GM18861 (cell line): ENCODE results near the gene NOXO1.
"Not testable (repeated sequence)": the region's sequence is repeated elsewhere in the genome, so short reads cannot be mapped to it uniquely, and the experiment has no call there.

Experiments
- ATAC-seq: cut with Tn5 transposase; IDR thresholded peaks from one replicate; pipeline ENCODE4 v1.9.1; 2021; ENCODE audit not compliant: unreplicated experiment

The NOXO1 gene

DNA sequence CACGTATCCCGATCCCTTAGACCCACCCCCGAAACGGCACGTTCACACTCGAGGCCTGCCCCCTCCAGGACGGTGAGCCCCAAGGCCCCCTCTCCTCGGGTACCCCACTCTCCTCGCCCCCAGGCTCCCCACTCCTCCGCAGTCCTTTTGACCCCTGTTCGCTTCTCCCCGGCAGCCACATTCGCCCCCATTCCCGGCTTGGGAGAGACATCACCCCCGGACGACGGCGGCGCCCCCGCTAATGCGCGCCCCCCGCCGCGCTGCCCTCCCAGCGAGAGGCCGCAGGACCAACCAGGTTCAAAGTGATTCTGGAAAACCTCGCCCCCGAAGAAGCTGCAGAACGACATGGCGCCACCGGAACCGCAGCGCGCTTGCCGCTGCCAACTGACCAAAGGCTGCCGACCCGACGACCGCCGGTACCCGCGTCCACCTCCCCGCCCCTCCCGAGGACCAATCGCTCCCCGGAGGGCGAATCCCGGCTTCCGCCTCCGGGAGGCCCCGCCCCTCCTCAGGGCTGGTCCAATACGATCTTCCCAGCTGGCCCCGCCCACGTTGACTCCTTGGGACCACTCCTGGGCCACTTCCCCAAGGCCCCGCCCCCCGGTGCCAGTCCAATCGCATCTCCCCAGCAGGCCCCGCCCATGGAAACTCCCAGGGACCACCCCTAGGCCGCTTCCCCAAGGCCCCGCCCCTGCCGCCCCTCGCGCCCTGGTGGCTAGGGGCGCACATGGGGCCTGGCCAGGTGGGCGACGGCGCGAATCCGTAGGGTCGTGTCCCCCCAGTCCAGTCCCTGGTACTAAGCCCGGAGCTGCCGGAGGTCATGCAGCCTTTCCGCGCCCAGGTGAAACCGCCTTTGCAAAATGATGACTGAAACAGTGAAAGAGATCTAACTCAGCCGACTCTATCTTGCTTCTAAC is 38.2 kb downstream of the NOXO1 start, which contains the start of gene MSRB1:
TSS of gene MSRB1 (minus strand) at position 390 of the 917 bp plus-strand sequence. CDS start at position 347, 43 bp downstream.
- ATAC-seq = peak; percentile 82

- no peak for ATAC-seq
Observed at GRCh38 chr16:1942047-1942809, 39.0 kb downstream of the NOXO1 start.

- no peak for ATAC-seq
Observed at GRCh38 chr16:1941162-1942046, 39.9 kb downstream of the NOXO1 start.

GRCh38 chr16:1940273-1941161 is 40.8 kb downstream of the NOXO1 start:
- ATAC-seq = no peak

- ATAC-seq = not testable (repeated sequence)
Observed at GRCh38 chr16:1939833-1940232, 41.4 kb downstream of the NOXO1 start.

GRCh38 chr16:1938910-1939309 is 42.4 kb downstream of the NOXO1 start:
- ATAC-seq = no peak

DNA sequence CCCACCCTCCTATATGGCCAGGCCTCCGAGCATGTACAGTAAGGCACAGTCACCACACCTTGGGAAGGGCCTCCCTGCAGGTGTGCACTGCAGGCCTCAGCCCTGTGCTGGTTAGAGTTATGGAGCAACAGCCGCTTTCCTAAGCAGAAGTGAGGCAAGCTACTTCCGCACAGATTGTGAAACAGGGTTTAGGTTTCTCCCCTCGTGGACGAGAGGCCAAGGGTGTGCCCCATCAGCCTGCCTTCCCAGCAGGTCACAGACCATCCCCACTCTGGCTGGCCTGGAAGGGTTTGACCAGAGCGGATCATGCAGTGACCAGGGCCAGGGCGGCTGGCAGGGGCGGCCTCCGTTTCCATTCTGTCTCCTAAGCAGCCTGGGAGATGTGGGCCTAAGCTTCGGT is 43.0 kb downstream of the NOXO1 start:
- ATAC-seq = no peak

DNA sequence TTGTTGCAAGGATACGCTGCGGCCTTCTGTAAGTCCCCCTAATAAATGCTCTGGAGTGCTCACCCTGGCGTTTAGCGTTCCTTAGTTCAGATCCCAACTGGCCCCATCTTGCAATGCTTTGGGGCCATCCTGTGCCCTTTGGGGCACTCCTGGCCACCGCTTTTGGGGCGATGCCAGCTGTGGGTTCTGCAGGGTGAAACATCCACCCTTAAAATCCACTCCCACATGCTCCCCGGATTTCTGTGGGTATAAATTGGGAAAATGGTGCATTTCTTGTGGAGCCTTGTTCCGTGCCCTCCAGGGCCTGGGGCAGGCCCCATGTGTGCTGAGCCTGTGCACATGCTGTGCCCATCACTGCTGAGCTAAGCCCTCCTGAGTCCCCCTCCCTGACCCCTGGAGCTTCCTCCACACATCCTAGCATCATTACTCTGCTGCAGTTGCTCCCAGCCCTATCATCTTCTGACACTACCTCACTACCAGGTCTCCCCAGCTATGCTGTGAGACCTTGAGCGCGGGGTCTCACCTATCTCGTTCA is 44.3 kb downstream of the NOXO1 start:
- no peak for ATAC-seq

GRCh38 chr16:1933097-1933661 is 48.1 kb downstream of the NOXO1 start:
- ATAC-seq = no peak

DNA sequence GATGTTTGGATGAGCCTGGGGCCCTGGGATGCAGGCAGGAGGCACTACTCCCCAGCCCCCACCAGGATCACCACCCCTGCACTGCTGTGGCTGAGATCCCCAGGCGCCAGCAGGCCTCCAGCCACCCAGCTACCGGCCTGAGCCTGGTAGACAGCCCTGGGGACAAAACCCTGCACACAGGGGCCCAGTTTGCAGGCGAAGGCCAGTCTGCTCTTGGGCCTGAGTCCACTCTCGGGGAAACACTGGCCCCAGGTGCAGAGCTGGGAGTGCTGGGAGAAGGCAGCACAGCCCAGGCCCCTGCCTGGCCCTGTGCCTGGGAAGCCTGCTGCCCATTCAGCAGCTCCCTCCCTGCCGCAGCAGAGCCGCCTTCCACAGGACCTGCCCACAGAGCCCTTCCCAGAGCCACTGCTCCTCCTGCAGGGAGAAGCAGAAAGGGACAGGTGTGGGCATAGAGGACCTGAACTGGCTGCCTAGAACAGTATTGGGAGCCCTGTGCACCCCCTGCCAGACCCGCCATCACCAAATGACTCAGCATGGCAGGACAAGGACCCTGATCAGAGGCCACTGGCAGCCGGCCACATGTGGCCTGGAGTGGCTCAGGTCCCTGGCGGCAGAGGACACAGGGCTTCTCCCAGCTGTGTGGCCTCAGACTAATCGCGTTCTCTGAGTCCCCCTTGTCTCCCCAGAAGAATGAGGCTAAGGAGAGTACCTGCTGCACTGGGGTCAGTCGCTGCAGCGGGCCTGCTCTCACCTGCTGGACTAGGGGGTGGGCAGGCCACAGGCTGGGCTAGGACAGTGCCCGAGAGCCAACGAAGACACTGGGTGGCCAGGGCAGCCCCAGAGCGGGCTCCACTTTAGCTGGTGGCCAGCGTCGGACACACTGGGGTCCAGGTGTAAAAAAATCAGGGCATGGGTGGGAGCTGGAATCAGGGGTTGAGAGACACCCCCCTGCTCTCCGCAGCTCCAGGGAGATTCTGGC is 48.9 kb downstream of the NOXO1 start:
- no peak for ATAC-seq

DNA sequence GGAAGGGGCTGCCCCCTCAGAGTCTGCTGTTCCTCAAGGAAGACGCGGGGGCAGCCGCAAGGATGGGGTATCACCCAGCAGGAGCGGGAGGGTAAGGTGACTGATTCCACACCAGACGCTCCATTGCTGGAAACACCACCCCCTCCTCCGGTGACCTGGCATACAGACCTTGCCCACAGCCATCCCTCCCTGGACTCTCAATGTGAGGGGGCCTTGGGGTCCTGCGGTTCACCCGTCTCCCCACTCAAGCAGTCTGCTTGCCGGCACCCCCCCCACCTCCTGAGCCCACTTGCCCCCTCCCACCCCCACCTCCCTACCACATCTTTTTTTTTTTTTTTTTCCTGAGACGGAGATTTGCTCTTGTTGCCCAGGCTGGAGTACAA is 50.9 kb downstream of the NOXO1 start:
- ATAC-seq = no peak

DNA sequence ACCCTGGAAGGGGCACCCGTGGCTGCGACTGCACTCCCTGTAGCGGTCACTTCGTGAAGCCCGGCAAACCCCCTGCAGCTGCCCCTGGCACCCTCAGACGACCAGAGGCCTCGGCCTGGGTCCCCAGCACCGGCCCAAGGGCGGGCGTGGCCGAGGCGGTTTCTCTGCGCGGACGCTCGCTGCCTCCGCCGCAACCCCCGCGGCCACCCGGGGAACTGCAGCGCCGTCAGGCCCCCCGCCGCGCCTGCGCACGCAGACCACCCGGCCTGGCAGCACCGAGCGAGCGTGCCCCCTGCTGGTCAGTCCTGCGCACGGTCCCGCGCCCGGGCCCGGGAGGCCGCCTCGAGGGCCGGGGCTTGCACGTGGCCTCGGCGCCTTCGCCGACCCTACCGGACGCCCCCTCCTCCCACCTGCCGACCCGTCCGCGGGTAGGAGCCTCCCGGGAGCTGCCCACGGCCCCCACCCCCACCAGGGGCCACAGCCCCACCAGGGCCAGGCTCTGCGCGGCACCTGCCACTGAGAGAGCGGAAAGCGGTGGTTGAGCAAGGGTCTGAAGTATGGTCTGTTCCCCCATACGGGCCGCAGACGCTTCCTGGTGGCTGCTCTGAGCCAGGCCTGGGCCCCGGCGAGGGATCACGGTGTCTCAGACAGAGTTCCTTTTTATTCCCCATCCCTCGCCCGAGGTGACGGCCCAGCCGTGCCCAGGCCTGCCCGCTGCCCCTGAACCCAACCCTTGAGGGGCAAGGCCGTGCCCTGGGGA is 51.5 kb downstream of the NOXO1 start:
- ATAC-seq = peak; percentile 83

- peak; percentile 14 for ATAC-seq
Observed at GRCh38 chr16:1929105-1929504, 52.2 kb downstream of the NOXO1 start.
